Panc1 (cell line): Measurements from ENCODE around the gene TPT1. TPM values are rescaled to one million over a fixed set of nuclear protein-coding genes. Genes with fewer than 3 reads are reported as not detected.
"Not testable (repeated sequence)": the region's sequence is repeated elsewhere in the genome, so short reads cannot be mapped to it uniquely, and the experiment has no call there.

Experiments used
- ATAC-seq: fragments of 200-7000 bp; cut with Tn5 transposase; 2 replicates; pipeline ENCODE4 v1.9.1; 2020; ENCODE audit warnings: mild to moderate bottlenecking, moderate library complexity
- BruUV-seq: library from RNA; stranded (reverse); fragments of 400-500 nt; replicated peaks from 2 replicates; lab custom pipeline; 2021; lab: Mats Ljungman, UMichigan
- CTCF ChIA-PET: fragments of 300-600 bp; sonication (Branson Sonifier 250); formaldehyde crosslinking; loops from one replicate; lab custom pipeline; 2022; ENCODE audit warnings: antibody characterized with exemption; lab: Charles Lee
- POLR2A ChIA-PET: fragments of 300-600 bp; sonication (Branson Sonifier 250); formaldehyde crosslinking; loops from one replicate; lab custom pipeline; 2022; ENCODE audit warnings: antibody characterized with exemption; lab: Charles Lee
- DNase-seq: peaks from one replicate; pipeline ENCODE4 v3.0.0-alpha.2; 2010; ENCODE audit warnings: low read depth, low spot score
- H3K27ac ChIP-seq: 2 replicates; pipeline ENCODE4 v1.5.1; 2011; ENCODE audit warnings: mild to moderate bottlenecking, low read length, inconsistent platforms
- H3K27me3 ChIP-seq: fragments of 200-500 bp; sonication (Bioruptor generic); 2 replicates; pipeline ENCODE4 v1.6.0; 2014; ENCODE audit warnings: low read length, inconsistent platforms; ENCODE audit not compliant: control insufficient read depth, insufficient read depth
- H3K36me3 ChIP-seq: fragments of 200-500 bp; sonication (Bioruptor generic); 2 replicates; pipeline ENCODE4 v1.5.1; 2014; ENCODE audit warnings: inconsistent platforms, mild to moderate bottlenecking, low read length, moderate library complexity; ENCODE audit not compliant: control insufficient read depth, insufficient read depth
- H3K4me1 ChIP-seq: 2 replicates; pipeline ENCODE4 v1.5.1; 2011; ENCODE audit warnings: inconsistent platforms, mild to moderate bottlenecking, low read length, moderate library complexity; ENCODE audit not compliant: control insufficient read depth, insufficient read depth
- H3K4me3 ChIP-seq, 2 experiments: 2 replicates each; pipeline ENCODE4 v1.5.1; 2011 to 2012; ENCODE audit warnings: low read depth in 2 of 2, low read length in 2 of 2, mild to moderate bottlenecking in 2 of 2, inconsistent platforms in 1 of 2, moderate library complexity in 1 of 2
- H3K9me3 ChIP-seq: fragments of 200-500 bp; sonication (Bioruptor generic); 2 replicates; pipeline ENCODE4 v1.5.1; 2014; ENCODE audit warnings: low read depth, mild to moderate bottlenecking, inconsistent platforms, low read length, moderate library complexity; ENCODE audit not compliant: control insufficient read depth, insufficient read depth
- in situ Hi-C: cut with HindIII; loops from 2 replicates; pipeline ENCODE4 v1.10.0; 2016; ENCODE audit warnings: low sequenced_read_pairs, low pct_unique_long_range_greater_than_20kb
- intact Hi-C: fragments of 100-400 bp; cut with micrococcal nuclease; formaldehyde crosslinking; loops from one replicate; pipeline ENCODE4 v1.10.0; 2022; ENCODE audit not compliant: unreplicated experiment
- total RNA-seq: library from RNA; stranded (reverse); gene quantifications from one replicate; pipeline ENCODE4 v1.2.1, GENCODE V29; 2021; ENCODE audit not compliant: unreplicated experiment

Gene TPT1
- total RNA-seq, 1 experiment from 2014 or later = 939 TPM

DNA sequence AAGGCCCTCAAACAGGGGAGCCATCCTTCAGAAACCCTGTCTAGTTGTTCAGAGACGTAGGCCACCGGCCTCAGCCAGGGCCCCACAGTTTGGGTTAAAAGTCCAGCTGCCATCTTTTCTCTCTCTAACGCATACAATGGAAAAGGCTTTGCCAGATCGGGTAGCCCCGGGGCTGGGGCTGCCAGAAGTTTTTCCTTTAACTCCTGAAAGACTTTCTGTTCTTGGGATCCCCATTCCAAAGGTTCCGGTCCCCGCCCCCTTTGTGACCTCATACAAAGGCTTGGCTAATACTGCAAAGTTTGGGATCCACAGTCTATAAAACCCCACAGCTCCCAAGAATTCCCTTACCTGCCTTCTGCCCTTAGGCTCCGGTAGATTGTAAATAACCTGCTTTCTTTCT lies 39.7 kb upstream of the TPT1 start:
- in situ Hi-C loops, H3K4me3 ChIP-seq, BruUV-seq, POLR2A ChIA-PET, H3K9me3 ChIP-seq, ATAC-seq, intact Hi-C loops, H3K4me1 ChIP-seq, H3K27me3 ChIP-seq, H3K36me3 ChIP-seq, H3K27ac ChIP-seq, DNase-seq, CTCF ChIA-PET: not testable (repeated sequence)

DNA sequence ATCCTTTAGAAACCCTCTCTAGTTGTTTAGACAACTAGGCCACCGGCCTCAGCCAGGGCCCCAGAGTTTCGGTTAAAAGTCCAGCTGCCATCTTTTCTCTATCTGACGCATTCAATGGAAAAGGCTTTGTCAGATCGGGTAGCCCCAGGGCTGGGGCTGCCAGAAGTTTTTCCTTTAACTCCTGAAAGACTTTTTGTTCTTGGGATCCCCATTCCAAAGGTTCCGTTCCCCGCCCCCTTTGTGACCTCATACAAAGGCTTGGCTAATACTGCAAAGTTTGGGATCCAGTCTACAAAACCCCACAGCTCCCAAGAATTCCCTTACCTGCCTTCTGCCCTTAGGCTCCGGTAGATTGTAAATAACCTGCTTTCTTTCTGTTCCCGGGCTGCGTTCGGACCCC lies 38.5 kb upstream of the TPT1 start:
- H3K36me3 ChIP-seq, CTCF ChIA-PET, intact Hi-C loops, H3K27me3 ChIP-seq, DNase-seq, ATAC-seq, H3K9me3 ChIP-seq, H3K4me1 ChIP-seq, H3K27ac ChIP-seq, in situ Hi-C loops, POLR2A ChIA-PET, BruUV-seq, H3K4me3 ChIP-seq: not testable (repeated sequence)

DNA sequence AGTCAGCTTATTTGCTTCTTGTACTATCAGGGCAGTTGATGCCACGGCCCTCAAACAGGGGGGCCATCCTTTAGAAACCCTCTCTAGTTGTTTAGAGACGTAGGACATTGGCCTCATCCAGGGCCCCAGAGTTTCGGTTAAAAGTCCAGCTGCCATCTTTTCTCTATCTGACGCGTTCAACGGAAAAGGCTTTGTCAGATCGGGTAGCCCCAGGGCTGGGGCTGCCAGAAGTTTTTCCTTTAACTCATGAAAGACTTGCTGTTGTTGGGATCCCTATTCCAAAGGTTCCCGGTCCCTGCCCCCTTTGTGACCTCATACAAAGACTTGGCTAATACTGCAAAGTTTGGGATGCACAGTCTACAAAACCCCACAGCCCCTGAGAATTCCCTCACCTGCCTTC lies 37.8 kb upstream of the TPT1 start:
- DNase-seq, H3K27me3 ChIP-seq, in situ Hi-C loops, BruUV-seq, H3K27ac ChIP-seq, ATAC-seq, POLR2A ChIA-PET, CTCF ChIA-PET, H3K4me1 ChIP-seq, H3K36me3 ChIP-seq, intact Hi-C loops, H3K4me3 ChIP-seq, H3K9me3 ChIP-seq: not testable (repeated sequence)

DNA sequence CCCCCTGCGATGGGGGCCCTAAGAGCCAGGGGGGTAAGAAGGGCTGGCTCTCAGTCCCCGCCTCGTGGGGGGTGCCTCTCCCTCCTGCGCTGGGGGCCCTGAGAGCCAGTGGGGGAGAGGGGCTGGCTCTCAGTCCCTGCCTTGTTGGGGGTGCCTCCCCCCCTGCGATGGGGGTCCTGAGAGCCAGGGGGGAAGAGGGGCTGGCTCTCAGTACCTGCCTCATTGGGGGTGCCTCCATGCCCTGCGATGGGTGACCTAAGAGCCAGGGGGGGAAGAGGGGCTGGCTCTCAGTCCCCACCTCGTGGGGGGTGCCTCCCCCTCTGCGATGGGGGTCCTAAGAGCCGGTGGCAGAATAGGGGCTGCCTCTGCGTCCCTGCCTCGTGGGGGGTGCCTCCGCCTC lies 36.3 kb upstream of the TPT1 start:
- DNase-seq, intact Hi-C loops, H3K4me1 ChIP-seq, H3K9me3 ChIP-seq, H3K4me3 ChIP-seq, H3K27me3 ChIP-seq, H3K36me3 ChIP-seq, ATAC-seq, in situ Hi-C loops, H3K27ac ChIP-seq, POLR2A ChIA-PET, BruUV-seq, CTCF ChIA-PET: not testable (repeated sequence)

DNA sequence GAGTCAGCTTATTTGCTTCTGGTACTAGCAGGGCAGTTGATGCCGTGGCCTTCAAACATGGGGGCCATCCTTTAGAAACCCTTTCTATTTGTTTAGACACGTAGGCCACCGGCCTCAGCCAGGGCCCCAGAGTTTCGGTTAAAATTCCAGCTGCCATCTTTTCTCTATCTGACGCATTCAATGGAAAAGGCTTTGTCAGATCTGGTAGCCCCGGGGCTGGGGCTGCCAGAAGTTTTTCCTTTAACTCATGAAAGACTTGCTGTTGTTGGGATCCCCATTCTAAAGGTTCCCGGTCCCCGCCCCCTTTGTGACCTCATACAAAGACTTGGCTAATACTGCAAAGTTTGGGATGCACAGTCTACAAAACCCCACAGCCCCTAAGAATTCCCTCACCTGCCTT lies 35.7 kb upstream of the TPT1 start:
- H3K4me1 ChIP-seq, BruUV-seq, in situ Hi-C loops, POLR2A ChIA-PET, H3K36me3 ChIP-seq, H3K27me3 ChIP-seq, DNase-seq, H3K27ac ChIP-seq, H3K4me3 ChIP-seq, intact Hi-C loops, ATAC-seq, CTCF ChIA-PET, H3K9me3 ChIP-seq: not testable (repeated sequence)
